NCI-H1436 treated with DMSO at 0.1 percent for 48 hours (cell line): Measurements from ENCODE around the gene KCND1.

Experiments used
- DNase-seq: peaks from one replicate; lab custom pipeline; 2025; lab: John Stamatoyannopoulos, UW

The KCND1 gene

GRCh38 chrX:48937054-48937907 lies 34.4 kb downstream of the KCND1 start:
- no peak for DNase-seq

- DNase-seq = no peak
These were observed 35.1 kb downstream of the KCND1 start for GRCh38 chrX:48936429-48937053.

- no peak for DNase-seq
These were observed 36.4 kb downstream of the KCND1 start for GRCh38 chrX:48935301-48935670.

- DNase-seq = no peak
These were observed 36.9 kb downstream of the KCND1 start for GRCh38 chrX:48934581-48935300.

GRCh38 chrX:48933757-48934156 lies 37.9 kb downstream of the KCND1 start:
- DNase-seq = no peak

- DNase-seq = no peak
These were observed 43.8 kb downstream of the KCND1 start for GRCh38 chrX:48927736-48928382.

- DNase-seq = no peak
These were observed 44.5 kb downstream of the KCND1 start for GRCh38 chrX:48927123-48927522.

GRCh38 chrX:48924270-48924669 lies 47.4 kb downstream of the KCND1 start:
- DNase-seq = no peak

- DNase-seq = no peak
These were observed 47.9 kb downstream of the KCND1 start for GRCh38 chrX:48923771-48924170.

GRCh38 chrX:48920718-48921104 lies 50.9 kb downstream of the KCND1 start:
- no peak for DNase-seq

GRCh38 chrX:48919947-48920717 lies 51.5 kb downstream of the KCND1 start:
- DNase-seq = no peak

GRCh38 chrX:48919360-48919841 lies 52.2 kb downstream of the KCND1 start:
- no peak for DNase-seq

GRCh38 chrX:48918643-48919340 lies 52.9 kb downstream of the KCND1 start, which contains the start of gene PIM2:
Gene PIM2, minus strand, starts transcription at chrX:48919024. Its CDS starts 190 bp downstream, at chrX:48918834.
- peak; percentile 71 for DNase-seq

- no peak for DNase-seq
These were observed 53.4 kb downstream of the KCND1 start for GRCh38 chrX:48918301-48918642.

GRCh38 chrX:48917139-48918001 lies 54.3 kb downstream of the KCND1 start:
- peak; percentile 56 for DNase-seq

- DNase-seq = no peak
These were observed 56.8 kb downstream of the KCND1 start for GRCh38 chrX:48914593-48915493.

- DNase-seq = no peak
These were observed 57.9 kb downstream of the KCND1 start for GRCh38 chrX:48913605-48914366.
